HT-29 (cell line): Measurements from ENCODE around the gene TBCD. TPM values are rescaled to one million over a fixed set of nuclear protein-coding genes. Genes with fewer than 3 reads are reported as not detected.
"Not testable (repeated sequence)": the region's sequence is repeated elsewhere in the genome, so short reads cannot be mapped to it uniquely, and the experiment has no call there.

Experiments
- DNase-seq: peaks from one replicate; pipeline ENCODE4 v3.0.0-alpha.2; 2015; ENCODE audit warnings: low spot score
- total RNA-seq: library from RNA; depleted of rRNA; stranded (reverse); fragments of >200 nt; shearing (Covaris generic); gene quantifications from 2 replicates; pipeline ENCODE4 v1.2.3, GENCODE V29; 2014

Gene TBCD
- total RNA-seq, 1 experiment from 2014 or later = 72.0 TPM

DNA sequence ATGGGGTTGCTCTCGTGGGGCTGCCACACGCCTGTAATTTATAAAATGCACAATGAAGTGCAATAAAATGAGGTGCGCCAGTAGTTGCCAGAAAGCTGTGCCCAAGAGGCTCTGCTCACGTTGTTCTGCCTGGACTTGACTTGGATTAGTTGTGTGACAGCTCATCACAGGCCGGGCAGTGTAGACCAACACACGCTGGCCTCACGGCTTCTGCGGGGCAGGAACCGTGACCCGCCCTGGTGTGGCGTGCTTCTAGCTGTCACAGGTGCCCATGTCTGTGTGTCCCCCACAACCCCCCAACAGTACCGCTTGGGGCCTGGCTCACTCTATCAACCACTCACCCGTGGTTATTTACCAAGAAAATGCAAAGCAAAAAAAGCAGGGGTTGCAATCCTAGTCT is 200.2 kb downstream of the TBCD start:
- DNase-seq = no peak

GRCh38 chr17:82955106-82955505 is 203.2 kb downstream of the TBCD start:
- not testable (repeated sequence) for DNase-seq

DNA sequence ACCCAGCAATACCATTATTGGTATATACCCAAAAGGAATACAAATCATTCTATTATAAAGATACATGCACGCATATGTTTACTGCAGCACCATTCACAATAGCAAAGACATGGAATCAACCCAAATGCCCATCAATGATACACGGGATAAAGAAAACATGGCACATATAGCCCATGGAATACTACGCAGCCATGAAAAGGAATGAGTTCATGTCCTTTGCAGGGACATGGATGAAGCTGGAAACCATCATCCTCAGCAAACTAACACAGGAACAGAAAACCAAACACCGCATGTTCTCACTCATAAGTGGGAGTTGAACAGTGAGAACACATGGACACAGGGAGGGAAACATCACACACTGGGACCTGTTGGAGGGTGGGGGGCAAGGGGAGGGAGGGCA is 203.8 kb downstream of the TBCD start:
- DNase-seq = not testable (repeated sequence)

DNA sequence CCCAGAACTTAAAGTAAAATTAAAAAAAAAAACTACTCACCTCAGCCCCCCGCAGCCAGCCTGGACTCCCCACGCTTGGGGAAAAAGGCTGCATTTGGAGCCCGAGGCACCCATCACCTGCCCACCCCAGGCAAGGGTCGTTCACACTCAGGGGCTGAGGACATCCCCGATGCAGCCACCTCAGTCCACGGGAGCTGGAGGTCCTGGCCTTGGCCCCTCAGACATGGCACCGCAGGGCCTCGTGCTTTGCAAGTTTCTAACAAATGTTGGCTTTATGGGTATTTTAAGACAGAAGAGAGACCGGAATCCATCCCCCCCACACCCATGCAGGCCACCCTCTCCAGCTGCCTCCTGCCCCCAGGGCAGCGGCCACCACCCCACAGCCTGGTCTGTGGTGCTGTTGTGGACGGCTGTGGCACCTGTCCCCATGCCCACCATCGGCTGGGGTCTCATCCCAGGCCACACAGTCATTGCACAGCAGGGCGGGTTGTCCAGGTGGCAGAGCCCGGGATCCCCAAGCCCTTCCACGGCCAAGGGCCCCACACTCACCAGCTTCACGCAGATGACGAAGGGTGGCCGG is 204.4 kb downstream of the TBCD start:
- no peak for DNase-seq

DNA sequence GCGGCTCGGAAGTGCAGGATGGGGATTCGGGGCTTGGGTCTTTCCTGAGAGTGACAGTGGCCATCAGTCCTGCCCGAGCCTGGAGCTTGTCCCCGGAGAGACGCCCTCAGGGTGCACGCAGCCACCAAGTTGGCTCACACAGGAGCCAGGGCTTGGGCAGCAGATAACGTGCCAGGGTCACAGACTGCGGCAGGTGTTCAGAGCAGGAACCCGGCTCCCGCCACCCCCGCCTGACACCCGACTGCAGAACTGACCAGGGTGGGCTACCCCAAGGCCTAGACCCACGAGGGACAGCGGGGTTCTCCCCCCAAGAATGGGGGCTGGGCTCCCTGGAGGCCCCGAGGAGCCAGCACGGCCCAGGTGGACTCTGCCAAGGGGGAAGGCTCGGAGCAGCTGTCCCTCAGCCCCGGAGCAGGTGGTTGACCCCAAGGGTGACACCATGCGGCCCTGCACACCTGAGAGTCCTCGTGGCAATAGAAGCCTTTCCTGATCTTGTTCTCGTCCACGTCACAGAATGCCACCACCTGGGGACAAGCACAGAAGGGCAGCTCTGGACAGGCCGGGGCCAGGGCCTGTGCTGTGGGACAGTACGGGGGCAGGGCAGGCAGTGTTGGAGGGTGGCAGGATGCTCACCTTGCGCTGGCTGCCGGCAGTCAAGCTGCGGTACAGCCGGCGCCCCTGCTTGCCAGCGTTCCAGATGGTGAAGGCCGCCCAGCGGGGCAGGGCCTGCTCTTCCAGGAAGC is 205.0 kb downstream of the TBCD start:
- no peak for DNase-seq

- no peak for DNase-seq
These were observed 205.6 kb downstream of the TBCD start for GRCh38 chr17:82957469-82957795.

DNA sequence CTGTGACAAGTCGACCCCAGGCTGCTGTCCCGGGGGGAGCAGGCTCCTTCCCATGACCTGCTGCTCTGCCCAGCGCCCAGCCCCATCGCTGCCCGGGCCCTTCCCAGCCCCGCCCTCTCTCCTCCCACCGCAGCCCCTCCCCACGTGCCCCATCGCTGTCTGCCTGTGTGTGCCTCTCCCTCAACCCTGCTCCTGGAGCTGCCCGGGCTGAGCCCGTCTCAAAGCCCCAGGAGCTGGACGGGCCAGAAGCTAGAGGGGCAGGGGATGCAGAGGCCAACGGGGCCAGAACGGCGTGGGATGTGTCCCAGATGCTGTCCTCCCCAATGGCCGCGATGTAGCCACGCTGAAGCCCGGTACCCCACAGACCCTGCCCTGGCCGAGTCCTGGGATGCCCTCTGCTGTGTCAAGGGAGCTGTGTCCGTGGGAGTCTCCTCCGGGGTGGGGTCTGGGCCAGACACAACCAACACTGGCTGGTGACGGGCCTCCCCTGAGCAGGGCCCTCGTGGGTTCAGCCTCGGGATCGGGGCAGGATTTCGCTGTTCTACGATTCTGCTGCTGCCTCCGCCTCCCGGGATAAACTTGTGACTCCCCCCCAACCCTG is 206.2 kb downstream of the TBCD start:
- no peak for DNase-seq

DNA sequence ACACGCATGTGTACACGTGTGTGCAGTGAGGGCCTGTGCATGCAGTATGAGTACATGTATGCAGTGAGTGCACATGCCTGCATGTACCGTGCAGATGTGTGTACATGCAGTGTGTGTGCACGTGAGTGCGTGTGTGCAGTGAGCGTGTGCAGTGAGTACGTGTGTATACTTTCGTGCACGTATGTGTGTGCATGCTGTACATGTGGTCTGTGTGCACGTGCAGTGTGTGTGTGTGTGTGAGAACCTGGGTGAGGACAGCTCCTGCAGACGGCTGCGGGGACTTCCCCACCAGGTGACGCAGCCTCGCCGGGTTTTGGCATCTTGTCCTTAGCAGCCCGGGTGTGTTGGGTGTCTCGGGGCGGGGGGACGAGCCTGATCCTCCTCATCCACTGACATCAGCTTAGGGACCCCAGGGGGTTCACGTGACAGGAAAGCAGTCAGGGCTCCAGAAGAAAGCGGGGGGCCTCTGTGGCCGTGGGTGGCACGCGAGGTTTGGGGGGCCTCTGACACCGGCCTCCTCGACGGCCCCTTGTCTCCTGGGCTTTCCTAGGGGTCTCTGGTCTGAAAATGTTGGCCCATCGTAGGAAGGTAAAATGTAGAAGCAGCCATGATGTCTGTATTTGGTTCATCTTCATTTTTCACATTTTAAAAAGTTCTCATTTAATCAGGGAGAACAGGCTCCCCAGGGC is 207.5 kb downstream of the TBCD start:
- no peak for DNase-seq

DNA sequence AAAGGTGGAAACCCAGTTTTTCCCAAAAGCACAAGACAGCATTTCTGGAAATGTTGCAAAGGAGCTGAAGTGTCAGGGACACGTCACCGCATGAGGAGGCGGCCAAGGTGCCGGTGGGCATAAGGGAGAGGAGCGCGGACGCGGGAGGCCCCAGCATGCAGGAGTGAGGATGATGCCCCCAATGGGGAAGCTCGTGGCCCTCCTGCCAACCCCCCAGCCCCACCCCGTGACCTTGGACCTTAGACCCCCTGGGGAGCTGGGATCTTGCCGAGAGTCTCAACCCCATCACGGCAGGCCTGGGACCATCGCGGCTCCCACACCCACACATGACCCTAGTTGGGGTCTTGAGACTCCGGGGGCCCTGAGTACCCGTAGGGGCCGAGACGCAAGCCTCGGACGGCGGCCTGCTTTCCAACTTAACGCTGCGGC is 208.1 kb downstream of the TBCD start:
- no peak for DNase-seq

- no peak for DNase-seq
These were observed 208.8 kb downstream of the TBCD start for GRCh38 chr17:82960419-82961271.

DNA sequence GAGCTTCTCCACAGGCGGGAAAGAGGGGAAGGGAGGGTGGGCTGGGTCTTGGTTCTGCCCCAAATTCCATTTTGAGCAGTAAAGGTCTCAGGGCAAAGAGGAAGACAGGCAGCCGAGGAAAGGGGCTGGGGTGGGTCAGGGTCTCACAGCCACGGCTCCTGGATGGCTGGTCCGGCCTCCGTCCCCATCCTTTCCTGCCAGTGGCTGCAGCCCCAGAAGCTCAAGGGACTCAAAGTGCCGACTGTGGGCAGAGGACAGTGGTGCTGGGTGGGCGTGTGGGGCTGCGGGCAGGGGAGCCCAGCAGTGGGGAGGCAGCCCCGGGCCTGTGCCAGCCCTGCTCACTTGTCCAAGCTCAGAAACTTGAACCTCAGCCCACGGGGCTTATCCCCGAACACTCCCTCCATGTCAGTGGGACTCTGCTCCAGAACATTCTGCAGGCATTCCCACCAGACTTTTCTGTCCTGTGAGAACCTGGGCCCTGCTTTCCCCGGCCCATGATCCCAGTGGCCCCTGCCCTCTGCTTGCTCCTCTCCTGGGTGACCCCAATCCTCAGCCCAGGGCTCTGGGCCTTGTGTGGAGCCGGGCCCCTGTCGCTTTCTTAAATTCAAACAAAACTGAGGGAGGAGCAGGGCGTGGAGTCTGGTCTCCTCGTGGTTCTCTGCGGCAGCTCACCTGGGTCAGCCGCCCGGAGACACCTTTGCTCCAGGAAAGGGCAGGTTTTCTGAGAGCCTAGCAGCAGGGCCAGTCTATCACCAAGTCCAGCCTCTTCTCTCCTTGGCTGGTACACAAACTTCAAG is 209.7 kb downstream of the TBCD start:
- peak; percentile 20 for DNase-seq

DNA sequence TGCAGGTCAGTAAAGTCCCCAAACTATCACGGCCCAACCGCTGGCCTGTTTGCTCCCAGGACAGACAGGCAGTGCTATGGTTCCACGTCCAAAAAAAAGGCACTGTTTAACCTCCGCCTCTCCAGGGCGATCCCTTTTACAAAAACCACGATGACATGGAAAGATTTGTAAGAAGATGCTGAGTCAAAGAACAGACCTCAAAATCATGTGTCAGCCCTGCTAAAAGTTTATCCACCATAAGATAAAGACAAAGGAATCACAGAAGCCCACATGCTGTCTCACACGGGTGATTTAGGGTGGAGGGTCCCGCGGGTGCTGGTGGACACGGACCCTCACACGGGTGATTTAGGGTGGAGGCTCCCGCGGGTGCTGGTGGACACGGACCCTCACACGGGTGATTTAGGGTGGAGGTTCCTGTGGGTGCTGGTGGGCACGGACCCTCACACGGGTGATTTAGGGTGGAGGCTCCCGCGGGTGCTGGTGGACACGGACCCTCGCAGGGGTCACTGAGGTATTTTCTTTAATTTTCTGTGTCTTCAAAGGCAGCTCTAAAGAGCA is 210.4 kb downstream of the TBCD start:
- DNase-seq = no peak

- DNase-seq = peak; percentile 82
These were observed 211.5 kb downstream of the TBCD start for GRCh38 chr17:82963104-82963950.

GRCh38 chr17:82964451-82964850 is 212.6 kb downstream of the TBCD start:
- not testable (repeated sequence) for DNase-seq

DNA sequence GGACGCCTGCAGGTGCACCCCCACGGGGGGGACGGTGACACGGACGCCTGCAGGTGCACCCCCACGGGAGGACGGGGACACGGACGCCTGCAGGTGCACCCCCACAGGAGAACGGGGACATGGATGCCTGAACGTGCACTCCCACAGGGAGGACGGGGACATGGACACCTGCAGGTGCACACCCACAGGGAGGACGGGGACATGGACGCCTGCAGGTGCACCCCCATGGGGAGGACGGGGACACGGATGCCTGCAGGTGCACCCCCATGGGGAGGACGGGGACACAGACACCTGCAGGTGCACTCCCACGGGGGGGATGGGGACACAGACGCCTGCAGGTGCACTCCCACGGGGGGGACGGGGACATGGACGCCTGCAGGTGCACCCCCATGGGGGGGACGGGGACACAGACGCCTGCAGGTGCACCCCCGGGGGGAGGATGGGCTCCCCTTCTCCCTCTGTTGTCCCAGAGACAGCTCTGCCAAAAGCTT is 213.0 kb downstream of the TBCD start:
- DNase-seq = no peak

GRCh38 chr17:82965371-82965770 is 213.5 kb downstream of the TBCD start:
- DNase-seq = no peak

DNA sequence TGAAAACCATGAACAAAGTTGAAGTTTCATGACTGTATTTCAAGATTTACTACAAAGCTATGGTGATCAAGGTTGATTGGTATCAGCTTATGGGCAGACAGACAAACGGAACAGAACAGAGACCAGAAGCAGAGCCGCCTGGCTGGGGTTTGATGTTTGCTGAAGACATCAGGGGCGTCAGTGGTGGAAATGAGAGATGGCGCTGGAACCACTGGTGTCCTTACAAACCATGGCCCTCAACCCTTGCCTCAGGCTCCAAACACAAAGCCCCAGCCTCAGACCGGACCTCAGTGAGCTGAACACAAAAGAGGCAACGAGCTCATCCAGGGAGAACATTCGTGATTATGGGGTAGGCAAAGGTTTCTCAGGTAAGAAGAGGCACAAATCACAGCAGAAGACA is 214.6 kb downstream of the TBCD start:
- DNase-seq = no peak

GRCh38 chr17:82967268-82968032 is 215.6 kb downstream of the TBCD start:
- no peak for DNase-seq
